HepG2 (cell line): ENCODE results near the gene MBNL3. TPM values are rescaled to one million over a fixed set of nuclear protein-coding genes. Genes with fewer than 3 reads are reported as not detected.

ENCODE experiments used
- ATAC-seq: fragments of 200-7000 bp; cut with Tn5 transposase; 3 replicates; pipeline ENCODE4 v1.9.1; 2020; ENCODE audit warnings: mild to moderate bottlenecking, moderate library complexity
- BruUV-seq: library from RNA; stranded (reverse); fragments of 400-500 nt; replicated peaks from 2 replicates; lab custom pipeline; 2021; lab: Mats Ljungman, UMichigan
- CTCF ChIA-PET: fragments of 300-600 bp; formaldehyde crosslinking; extraction: SDS; loops from one replicate; lab custom pipeline; 2021; ENCODE audit warnings: low total read pairs, inconsistent platforms, low intra/inter-chr PET ratio; lab: Yijun Ruan, JAX
- POLR2A ChIA-PET: fragments of 350-600 bp; sonication (Branson Sonifier 250); formaldehyde crosslinking; loops from one replicate; lab custom pipeline; 2020; ENCODE audit warnings: antibody characterized with exemption, inconsistent platforms; lab: Yijun Ruan, JAX
- DNase-seq: peaks from one replicate; pipeline ENCODE4 v3.0.0-alpha.2; 2015; ENCODE audit warnings: low spot score
- FAIRE-seq: peaks from 3 replicates; lab custom pipeline; 2011; peaks lifted over from hg19 to GRCh38; lab: Jason Lieb, UNC
- H2AFZ ChIP-seq: one replicate; pipeline ENCODE4 v1.6.1; 2011; ENCODE audit warnings: low read length, inconsistent platforms
- H3K27ac ChIP-seq: fragments of 300-600 bp; 3 replicates; pipeline ENCODE4 v1.8.0; 2011; ENCODE audit warnings: mixed run types, mild to moderate bottlenecking, mixed read lengths, low read length, inconsistent platforms; ENCODE audit not compliant: insufficient read depth; ENCODE audit errors: extremely low read length
- H3K27me3 ChIP-seq, 2 experiments: fragments of 200-600 bp in 1 of 2; 2 replicates in 1 of 2; 3 replicates in 1 of 2; pipeline versions ENCODE4 v1.6.0 to v1.8.0; 2011; ENCODE audit warnings: low read length in 2 of 2, mild to moderate bottlenecking in 2 of 2, moderate library complexity in 2 of 2, inconsistent platforms in 1 of 2; ENCODE audit not compliant: insufficient read depth in 2 of 2, control insufficient read depth in 1 of 2
- H3K36me3 ChIP-seq, 2 experiments: fragments of 200-600 bp in 1 of 2; replicated peaks in 1 of 2; 2 replicates in 1 of 2; 3 replicates in 1 of 2; pipeline versions ENCODE4 v1.5.1 to v1.8.0; 2011; ENCODE audit warnings: low read length in 2 of 2, inconsistent platforms in 1 of 2; ENCODE audit not compliant: insufficient read depth in 2 of 2, control insufficient read depth in 1 of 2
- H3K4me1 ChIP-seq: 2 replicates; pipeline ENCODE4 v1.5.1; 2012; ENCODE audit warnings: low read length, inconsistent platforms; ENCODE audit not compliant: insufficient read depth
- H3K4me2 ChIP-seq: 2 replicates; pipeline ENCODE4 v1.6.0; 2011; ENCODE audit warnings: low read depth, low read length, inconsistent platforms
- H3K4me3 ChIP-seq, 3 experiments: fragments of 200-600 bp in 1 of 3; sonication (generic), shearing (Covaris generic) in 1 of 3; replicated peaks in 1 of 3; 2 replicates each; pipeline ENCODE4 v1.5.1; 2011 to 2016; ENCODE audit warnings: low read length in 3 of 3, inconsistent platforms in 2 of 3, low read depth in 2 of 3, mild to moderate bottlenecking in 2 of 3, control low read depth in 1 of 3, mixed read lengths in 1 of 3; ENCODE audit not compliant: insufficient read depth in 1 of 3
- H3K79me2 ChIP-seq: one replicate; pipeline ENCODE4 v1.6.1; 2011; ENCODE audit warnings: low read length, inconsistent platforms; ENCODE audit not compliant: insufficient read depth
- H3K9ac ChIP-seq: 2 replicates; pipeline ENCODE4 v1.6.0; 2011; ENCODE audit warnings: mild to moderate bottlenecking, low read depth, low read length, inconsistent platforms; ENCODE audit not compliant: insufficient read depth
- H3K9me3 ChIP-seq: 2 replicates; pipeline ENCODE4 v1.5.1; 2012; ENCODE audit warnings: mild to moderate bottlenecking, low read length
- H4K20me1 ChIP-seq: 2 replicates; pipeline ENCODE4 v1.6.0; 2011; ENCODE audit warnings: inconsistent platforms, mild to moderate bottlenecking, low read length, moderate library complexity; ENCODE audit not compliant: insufficient read depth
- ARNT ChIP-seq: fragments of 450-650 bp; IDR thresholded peaks from 2 replicates; pipeline ENCODE4 v1.6.1; 2017
- CAMTA2 ChIP-seq: sonication (generic); formaldehyde crosslinking; IDR thresholded peaks from 2 replicates; pipeline ENCODE4 v1.4.0; 2020; ENCODE audit warnings: mild to moderate bottlenecking, missing genetic modification reagents, borderline replicate concordance
- CBX5 ChIP-seq: sonication (generic); formaldehyde crosslinking; IDR thresholded peaks from 2 replicates; pipeline ENCODE4 v1.4.0; 2020; ENCODE audit warnings: missing genetic modification reagents, borderline replicate concordance
- FOXC1 ChIP-seq: sonication (generic); formaldehyde crosslinking; IDR thresholded peaks from 2 replicates; pipeline ENCODE4 v1.8.0; 2022; ENCODE audit warnings: mild to moderate bottlenecking, missing genetic modification reagents, borderline replicate concordance
- HHEX ChIP-seq: IDR thresholded peaks from 2 replicates; pipeline ENCODE4 v1.6.1; 2016; ENCODE audit warnings: control low read depth
- HNRNPUL1 ChIP-seq: fragments of 200-400 bp; formaldehyde crosslinking; IDR thresholded peaks from 2 replicates; pipeline ENCODE4 v1.6.1; 2017; ENCODE audit warnings: low read depth, mild to moderate bottlenecking, low read length, moderate library complexity
- NBN ChIP-seq: fragments of 450-650 bp; conservative IDR thresholded peaks from 2 replicates; pipeline ENCODE4 v1.6.1; 2017
- NFIC ChIP-seq: IDR thresholded peaks from 2 replicates; pipeline ENCODE4 v1.6.1; 2012; ENCODE audit warnings: mild to moderate bottlenecking, low read length, inconsistent platforms
- PRMT3 ChIP-seq: sonication (generic); formaldehyde crosslinking; IDR thresholded peaks from 2 replicates; pipeline ENCODE4 v1.8.1; 2022; ENCODE audit warnings: low read depth, mild to moderate bottlenecking, moderate library complexity, missing genetic modification reagents, borderline replicate concordance
- SALL1 ChIP-seq: sonication (generic); formaldehyde crosslinking; IDR thresholded peaks from 2 replicates; pipeline ENCODE4 v1.8.0; 2022; ENCODE audit warnings: mild to moderate bottlenecking, missing genetic modification reagents
- ZBTB7B ChIP-seq: sonication (generic); formaldehyde crosslinking; IDR thresholded peaks from 2 replicates; pipeline ENCODE4 v1.4.0; 2020; ENCODE audit warnings: missing genetic modification reagents
- ZHX2 ChIP-seq, 2 experiments: sonication (generic) in 1 of 2; formaldehyde crosslinking in 1 of 2; IDR thresholded peaks; 2 replicates each; pipeline versions ENCODE4 v1.6.1 to v1.9.0; 2014 to 2022; ENCODE audit warnings: antibody characterized with exemption in 1 of 2, borderline replicate concordance in 1 of 2, inconsistent platforms in 1 of 2, low read depth in 1 of 2, missing genetic modification reagents in 1 of 2
- ZNF619 ChIP-seq: sonication (generic); formaldehyde crosslinking; IDR thresholded peaks from 2 replicates; pipeline ENCODE4 v1.4.0; 2020; ENCODE audit warnings: mild to moderate bottlenecking, missing genetic modification reagents
- ZNF891 ChIP-seq: sonication (generic); formaldehyde crosslinking; IDR thresholded peaks from 2 replicates; pipeline ENCODE4 v1.5.0; 2020; ENCODE audit warnings: mild to moderate bottlenecking, missing genetic modification reagents
- WGBS: methylation state at CpG from one replicate; pipeline ENCODE4 v1.1.6; 2017; ENCODE audit warnings: low lambda C conversion rate; 5-methylcytosine and 5-hydroxymethylcytosine counted together
- in situ Hi-C: cut with HindIII; loops from 2 replicates; pipeline ENCODE4 v1.10.0; 2017; ENCODE audit warnings: low pct_unique_long_range_greater_than_20kb; ENCODE audit not compliant: extremely low pct_ligation_motif_present
- intact Hi-C: fragments of 100-400 bp; cut with micrococcal nuclease; formaldehyde crosslinking; loops from one replicate; pipeline ENCODE4 v1.10.0; 2022; ENCODE audit not compliant: unreplicated experiment
- polyA plus RNA-seq, 8 experiments: library from polyadenylated mRNA; depleted of rRNA in 3 of 8; stranded (reverse) in 7 of 8; unstranded in 1 of 8; fragments of >200 nt; fragmentation: Illumina TruSeq in 4 of 8; extraction: Trizol in 4 of 8; gene quantifications; 2 replicates each; pipeline versions ENCODE4 v1.2.1 to v1.2.3, GENCODE V29; 2011 to 2016; ENCODE audit warnings: low read depth in 4 of 8, missing spikeins in 1 of 8, mixed read lengths in 1 of 8; ENCODE audit not compliant: insufficient read depth in 1 of 8
- total RNA-seq, 5 experiments: library from RNA; depleted of rRNA; stranded (reverse); fragments of >200 nt; fragmentation: Illumina TruSeq; extraction: Trizol; gene quantifications; 2 replicates each; pipeline ENCODE4 v1.2.3, GENCODE V29; 2016; ENCODE audit warnings: low read depth in 1 of 5
- TF ChIP-seq, protein P1 (sequence below): sonication (generic); formaldehyde crosslinking; IDR thresholded peaks from 2 replicates; pipeline ENCODE4 v1.5.1; 2020; ENCODE audit warnings: missing genetic modification reagents, mild to moderate bottlenecking, borderline replicate concordance
- TF ChIP-seq, protein P2 (sequence below): IDR thresholded peaks from 2 replicates; pipeline ENCODE4 v1.6.1; 2018; ENCODE audit warnings: missing genetic modification reagents, mild to moderate bottlenecking, missing compliant biosample characterization

The MBNL3 gene
- total and polyA plus RNA-seq, 2 of the 13 experiments (the other 11 are each of a cell fraction or from before 2014, with no cell fraction given), result 155 to 257 TPM

- no peaks in the 10 kb centered on the region for H4K20me1 ChIP-seq
- no peak overlapping the region for H3K9ac ChIP-seq
- no peak for FAIRE-seq
- in situ Hi-C loops, result no loop called here
- no peak for DNase-seq
- peaks cover 68% of the 10 kb centered on the region for H3K4me1 ChIP-seq
- peaks cover 5% of the 10 kb centered on the region for H3K79me2 ChIP-seq
- ATAC-seq, result no peak; the same call in 2 of the 3 replicates
- no peaks in the 10 kb centered on the region for H3K9me3 ChIP-seq
- POLR2A ChIA-PET, result interaction anchor here (2.1 kb wide), 1 partner anchor 14 kb away, joined by 11 read pairs; no protein-coding TSS in a partner anchor
- H3K4me2 ChIP-seq, result 0 out of 2 replicates have a peak overlapping the region, but pooled peaks have one; percentile 9
- no peaks in the 10 kb centered on the region for H3K36me3 ChIP-seq
- CTCF ChIA-PET, result no interaction called here
- 92% methylated on average over 1 of the region's 1 CpG for WGBS
- H3K27me3 ChIP-seq, result no peaks in the 10 kb centered on the region
- TF ChIP-seq PRMT3 (CRISPR knock-in tag), result no peak
- no peak for TF ChIP-seq HNRNPUL1
- no peak for TF ChIP-seq NBN
- no peak for TF ChIP-seq CAMTA2 (CRISPR knock-in tag)
- no peak for TF ChIP-seq SALL1 (CRISPR knock-in tag)
- TF ChIP-seq, protein P1, sequence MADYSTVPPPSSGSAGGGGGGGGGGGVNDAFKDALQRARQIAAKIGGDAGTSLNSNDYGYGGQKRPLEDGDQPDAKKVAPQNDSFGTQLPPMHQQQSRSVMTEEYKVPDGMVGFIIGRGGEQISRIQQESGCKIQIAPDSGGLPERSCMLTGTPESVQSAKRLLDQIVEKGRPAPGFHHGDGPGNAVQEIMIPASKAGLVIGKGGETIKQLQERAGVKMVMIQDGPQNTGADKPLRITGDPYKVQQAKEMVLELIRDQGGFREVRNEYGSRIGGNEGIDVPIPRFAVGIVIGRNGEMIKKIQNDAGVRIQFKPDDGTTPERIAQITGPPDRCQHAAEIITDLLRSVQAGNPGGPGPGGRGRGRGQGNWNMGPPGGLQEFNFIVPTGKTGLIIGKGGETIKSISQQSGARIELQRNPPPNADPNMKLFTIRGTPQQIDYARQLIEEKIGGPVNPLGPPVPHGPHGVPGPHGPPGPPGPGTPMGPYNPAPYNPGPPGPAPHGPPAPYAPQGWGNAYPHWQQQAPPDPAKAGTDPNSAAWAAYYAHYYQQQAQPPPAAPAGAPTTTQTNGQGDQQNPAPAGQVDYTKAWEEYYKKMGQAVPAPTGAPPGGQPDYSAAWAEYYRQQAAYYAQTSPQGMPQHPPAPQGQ (CRISPR knock-in tag), result no peak
- no peak for TF ChIP-seq CBX5 (CRISPR knock-in tag)
- TF ChIP-seq NFIC, result no peak
- no peak for TF ChIP-seq FOXC1 (CRISPR knock-in tag)
- no peak for TF ChIP-seq ZHX2 (IDR thresholded peaks at IDR 0.05; ENCODE audit: low read depth)
- TF ChIP-seq ZHX2 (CRISPR knock-in tag; IDR thresholded peaks at IDR 0.05; ENCODE audit: borderline replicate concordance), result no peak
- TF ChIP-seq, protein P2, sequence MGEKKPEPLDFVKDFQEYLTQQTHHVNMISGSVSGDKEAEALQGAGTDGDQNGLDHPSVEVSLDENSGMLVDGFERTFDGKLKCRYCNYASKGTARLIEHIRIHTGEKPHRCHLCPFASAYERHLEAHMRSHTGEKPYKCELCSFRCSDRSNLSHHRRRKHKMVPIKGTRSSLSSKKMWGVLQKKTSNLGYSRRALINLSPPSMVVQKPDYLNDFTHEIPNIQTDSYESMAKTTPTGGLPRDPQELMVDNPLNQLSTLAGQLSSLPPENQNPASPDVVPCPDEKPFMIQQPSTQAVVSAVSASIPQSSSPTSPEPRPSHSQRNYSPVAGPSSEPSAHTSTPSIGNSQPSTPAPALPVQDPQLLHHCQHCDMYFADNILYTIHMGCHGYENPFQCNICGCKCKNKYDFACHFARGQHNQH, result no peak
- TF ChIP-seq ZBTB7B, result no peak
- TF ChIP-seq ZNF891 (CRISPR knock-in tag), result no peak
- no peak for TF ChIP-seq ZNF619 (CRISPR knock-in tag)
- TF ChIP-seq HHEX (CRISPR knock-in tag), result no peak
- TF ChIP-seq ARNT, result no peak
- H3K4me3 ChIP-seq, result no peak overlapping the region
- H2AFZ ChIP-seq, result no peak overlapping the region
- intact Hi-C loops, result no loop called here
- H3K27ac ChIP-seq, result no peak overlapping the region
- BruUV-seq, result no TSS peak
Observed at GRCh38 chrX:132426695-132427281, 62.0 kb downstream of the MBNL3 start.
